ENCODE measurements around the gene CAND2. TPM values are rescaled to one million over a fixed set of nuclear protein-coding genes. Genes with fewer than 3 reads are reported as not detected.

CAND2 gene
- total and polyA plus RNA-seq, 9 of the 15 experiments (the other 6 are each of a cell fraction or from before 2014, with no cell fraction given): 0.91 to 14.9 (median 4.3) TPM

DNA sequence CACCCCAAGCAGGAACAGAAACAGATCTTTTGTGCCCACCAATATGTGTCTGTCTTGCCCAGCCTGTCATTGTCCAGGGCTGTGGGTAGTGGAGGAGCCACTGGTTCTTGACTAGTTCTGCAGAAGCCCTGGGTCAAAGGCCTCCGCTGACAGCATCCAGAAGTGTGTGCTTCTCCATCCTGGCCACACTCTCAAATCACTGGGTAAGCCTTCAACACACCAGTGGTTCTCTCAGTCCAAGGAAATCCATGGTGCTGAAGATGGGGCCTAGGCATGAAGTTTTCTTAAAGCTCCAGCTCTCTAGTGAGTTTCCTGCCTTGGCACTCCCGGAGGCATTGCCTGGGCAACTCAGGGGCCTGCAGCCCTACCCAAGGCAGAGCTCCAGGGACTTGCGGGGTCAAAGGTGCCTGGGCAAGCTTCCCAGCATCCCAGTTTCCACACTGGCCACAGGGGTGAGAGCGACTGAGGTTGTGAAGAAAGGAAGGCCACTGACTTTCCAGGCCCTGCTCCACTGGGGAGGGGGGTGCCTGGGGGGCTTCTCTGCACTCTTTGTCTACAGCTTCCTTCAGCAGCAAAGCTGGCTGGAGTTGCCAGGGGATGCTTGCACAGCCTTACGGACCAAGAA lies 82.8 kb downstream of the CAND2 start (continued):
- TF ChIP-seq ZNF592 (IDR thresholded peaks at IDR 0.05) (peak; percentile 34; the same call in 1 of the 2 replicates), HDGF (IDR thresholded peaks at IDR 0.05) (no peak), PCBP2 (IDR thresholded peaks at IDR 0.05; ENCODE audit: low read depth, low read length, poor library complexity, severe bottlenecking) (no peak), GMEB1 (CRISPR knock-in tag; IDR thresholded peaks at IDR 0.05) (0 out of 2 replicates have a peak, but pooled peaks have one; percentile 32), PRMT5 (CRISPR knock-in tag; IDR thresholded peaks at IDR 0.05) (peak; percentile 64; the same call in 1 of the 2 replicates), RCOR1 (IDR thresholded peaks at IDR 0.05; ENCODE audit: borderline replicate concordance in 1 of 2, low read depth in 2 of 2, low read length in 2 of 2) (peak in 1 of 2 experiments; percentile 59; a peak in 1 of 4 replicates), TCF7L2 (IDR thresholded peaks at IDR 0.05; ENCODE audit: low read depth, low read length) (no peak), ZNF561 (CRISPR knock-in tag; conservative IDR thresholded peaks at IDR 0.05) (no peak), RUNX1 (IDR thresholded peaks at IDR 0.05; ENCODE audit: low read depth) (no peak), FOXP1 (CRISPR knock-in tag; IDR thresholded peaks at IDR 0.05) (no peak), PML (IDR thresholded peaks at IDR 0.05; ENCODE audit: low read length) (0 out of 2 replicates have a peak, but pooled peaks have one; percentile 8), SIN3A (IDR thresholded peaks at IDR 0.05; ENCODE audit: borderline replicate concordance in 2 of 2, control insufficient read depth in 1 of 2, low read depth in 2 of 2, low read length in 2 of 2) (peak in 1 of 2 experiments; percentile 72; a peak in 1 of 4 replicates), ZFP36 (IDR thresholded peaks at IDR 0.05; ENCODE audit: low read depth, low read length, partially characterized antibody) (no peak)
- TF ChIP-seq, protein P1, sequence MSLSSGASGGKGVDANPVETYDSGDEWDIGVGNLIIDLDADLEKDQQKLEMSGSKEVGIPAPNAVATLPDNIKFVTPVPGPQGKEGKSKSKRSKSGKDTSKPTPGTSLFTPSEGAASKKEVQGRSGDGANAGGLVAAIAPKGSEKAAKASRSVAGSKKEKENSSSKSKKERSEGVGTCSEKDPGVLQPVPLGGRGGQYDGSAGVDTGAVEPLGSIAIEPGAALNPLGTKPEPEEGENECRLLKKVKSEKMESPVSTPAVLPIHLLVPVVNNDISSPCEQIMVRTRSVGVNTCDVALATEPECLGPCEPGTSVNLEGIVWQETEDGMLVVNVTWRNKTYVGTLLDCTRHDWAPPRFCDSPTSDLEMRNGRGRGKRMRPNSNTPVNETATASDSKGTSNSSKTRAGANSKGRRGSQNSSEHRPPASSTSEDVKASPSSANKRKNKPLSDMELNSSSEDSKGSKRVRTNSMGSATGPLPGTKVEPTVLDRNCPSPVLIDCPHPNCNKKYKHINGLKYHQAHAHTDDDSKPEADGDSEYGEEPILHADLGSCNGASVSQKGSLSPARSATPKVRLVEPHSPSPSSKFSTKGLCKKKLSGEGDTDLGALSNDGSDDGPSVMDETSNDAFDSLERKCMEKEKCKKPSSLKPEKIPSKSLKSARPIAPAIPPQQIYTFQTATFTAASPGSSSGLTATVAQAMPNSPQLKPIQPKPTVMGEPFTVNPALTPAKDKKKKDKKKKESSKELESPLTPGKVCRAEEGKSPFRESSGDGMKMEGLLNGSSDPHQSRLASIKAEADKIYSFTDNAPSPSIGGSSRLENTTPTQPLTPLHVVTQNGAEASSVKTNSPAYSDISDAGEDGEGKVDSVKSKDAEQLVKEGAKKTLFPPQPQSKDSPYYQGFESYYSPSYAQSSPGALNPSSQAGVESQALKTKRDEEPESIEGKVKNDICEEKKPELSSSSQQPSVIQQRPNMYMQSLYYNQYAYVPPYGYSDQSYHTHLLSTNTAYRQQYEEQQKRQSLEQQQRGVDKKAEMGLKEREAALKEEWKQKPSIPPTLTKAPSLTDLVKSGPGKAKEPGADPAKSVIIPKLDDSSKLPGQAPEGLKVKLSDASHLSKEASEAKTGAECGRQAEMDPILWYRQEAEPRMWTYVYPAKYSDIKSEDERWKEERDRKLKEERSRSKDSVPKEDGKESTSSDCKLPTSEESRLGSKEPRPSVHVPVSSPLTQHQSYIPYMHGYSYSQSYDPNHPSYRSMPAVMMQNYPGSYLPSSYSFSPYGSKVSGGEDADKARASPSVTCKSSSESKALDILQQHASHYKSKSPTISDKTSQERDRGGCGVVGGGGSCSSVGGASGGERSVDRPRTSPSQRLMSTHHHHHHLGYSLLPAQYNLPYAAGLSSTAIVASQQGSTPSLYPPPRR (CRISPR knock-in tag; IDR thresholded peaks at IDR 0.05; ENCODE audit: borderline replicate concordance): no peak

Data from K562 (cell line).